Upper lobe of right lung (tissue), 1 donor: ENCODE measurements around the gene SLC35F4. TPM values are rescaled to one million over a fixed set of nuclear protein-coding genes. Genes with fewer than 3 reads are reported as not detected.

ENCODE experiments used
- ATAC-seq: fragments of 200-7000 bp; cut with Tn5 transposase; one replicate; pipeline ENCODE4 v1.9.1; 2020; ENCODE audit warnings: mild to moderate bottlenecking, moderate library complexity
- DNase-seq: peaks from one replicate; pipeline ENCODE4 v3.0.0-alpha.2; 2020
- H3K27ac ChIP-seq: fragments of 200-600 bp; one replicate; pipeline ENCODE4 v1.8.0; 2022
- H3K27me3 ChIP-seq: fragments of 200-600 bp; one replicate; pipeline ENCODE4 v1.8.0; 2022; ENCODE audit warnings: mild to moderate bottlenecking
- H3K36me3 ChIP-seq: fragments of 200-600 bp; one replicate; pipeline ENCODE4 v1.8.0; 2022
- H3K4me1 ChIP-seq: fragments of 200-600 bp; one replicate; pipeline ENCODE4 v1.8.0; 2022
- H3K4me3 ChIP-seq: fragments of 200-600 bp; one replicate; pipeline ENCODE4 v1.8.0; 2022; ENCODE audit warnings: mild to moderate bottlenecking
- H3K9me3 ChIP-seq: fragments of 200-600 bp; one replicate; pipeline ENCODE4 v1.8.0; 2022
- intact Hi-C: fragments of 100-400 bp; cut with DNase I; formaldehyde crosslinking; loops from one replicate; pipeline ENCODE4 v1.11.0; 2022
- total RNA-seq: library from RNA; stranded (reverse); fragmentation: NEBNext Ultra II Directional; extraction: Animal tissue kit (Norgen Biotek cat#: 25700); gene quantifications from one replicate; pipeline ENCODE4 v1.2.1, GENCODE V29; 2021
- TF ChIP-seq, protein P1 (sequence below): fragments of 200-600 bp; IDR thresholded peaks from one replicate; pipeline ENCODE4 v1.8.0; 2022; ENCODE audit warnings: antibody characterized with exemption
- donor health status: DM: no; HTN: yes; CAD: no; lungs with severe emphysema.

SLC35F4 gene
- total RNA-seq, 1 donor from 2014 or later: not detected

DNA sequence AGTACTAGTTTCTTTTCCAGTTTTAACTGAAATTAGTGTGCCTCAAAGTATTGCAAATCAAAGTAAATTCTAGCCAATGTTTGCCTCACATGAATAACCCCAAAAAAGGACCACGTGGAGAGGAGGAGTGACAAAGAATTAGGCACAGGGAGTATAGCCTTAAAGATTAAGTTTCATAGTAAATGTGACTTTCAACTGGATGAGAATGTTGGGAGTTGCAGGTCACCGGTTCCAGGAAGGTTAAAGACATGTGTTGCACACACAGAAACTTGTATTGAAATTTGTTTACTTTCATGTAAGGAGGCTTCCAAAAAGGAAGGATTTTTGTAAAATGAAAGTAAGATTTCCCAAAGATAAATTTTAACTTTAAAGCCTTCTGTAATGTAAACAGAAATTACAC, 283.1 kb downstream of the SLC35F4 start:
- Histone ChIP-seq H3K4me1 (no peaks in the 10 kb centered on the region), H3K36me3 (no peaks in the 10 kb centered on the region), H3K9me3 (no peaks in the 10 kb centered on the region), H3K4me3 (no peak overlapping the region), H3K27me3 (no peaks in the 10 kb centered on the region), H3K27ac (no peak overlapping the region)
- ATAC-seq (no peak), DNase-seq (no peak)
- intact Hi-C loops: no loop called here
- TF ChIP-seq, protein P1, sequence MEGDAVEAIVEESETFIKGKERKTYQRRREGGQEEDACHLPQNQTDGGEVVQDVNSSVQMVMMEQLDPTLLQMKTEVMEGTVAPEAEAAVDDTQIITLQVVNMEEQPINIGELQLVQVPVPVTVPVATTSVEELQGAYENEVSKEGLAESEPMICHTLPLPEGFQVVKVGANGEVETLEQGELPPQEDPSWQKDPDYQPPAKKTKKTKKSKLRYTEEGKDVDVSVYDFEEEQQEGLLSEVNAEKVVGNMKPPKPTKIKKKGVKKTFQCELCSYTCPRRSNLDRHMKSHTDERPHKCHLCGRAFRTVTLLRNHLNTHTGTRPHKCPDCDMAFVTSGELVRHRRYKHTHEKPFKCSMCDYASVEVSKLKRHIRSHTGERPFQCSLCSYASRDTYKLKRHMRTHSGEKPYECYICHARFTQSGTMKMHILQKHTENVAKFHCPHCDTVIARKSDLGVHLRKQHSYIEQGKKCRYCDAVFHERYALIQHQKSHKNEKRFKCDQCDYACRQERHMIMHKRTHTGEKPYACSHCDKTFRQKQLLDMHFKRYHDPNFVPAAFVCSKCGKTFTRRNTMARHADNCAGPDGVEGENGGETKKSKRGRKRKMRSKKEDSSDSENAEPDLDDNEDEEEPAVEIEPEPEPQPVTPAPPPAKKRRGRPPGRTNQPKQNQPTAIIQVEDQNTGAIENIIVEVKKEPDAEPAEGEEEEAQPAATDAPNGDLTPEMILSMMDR: no peak

DNA sequence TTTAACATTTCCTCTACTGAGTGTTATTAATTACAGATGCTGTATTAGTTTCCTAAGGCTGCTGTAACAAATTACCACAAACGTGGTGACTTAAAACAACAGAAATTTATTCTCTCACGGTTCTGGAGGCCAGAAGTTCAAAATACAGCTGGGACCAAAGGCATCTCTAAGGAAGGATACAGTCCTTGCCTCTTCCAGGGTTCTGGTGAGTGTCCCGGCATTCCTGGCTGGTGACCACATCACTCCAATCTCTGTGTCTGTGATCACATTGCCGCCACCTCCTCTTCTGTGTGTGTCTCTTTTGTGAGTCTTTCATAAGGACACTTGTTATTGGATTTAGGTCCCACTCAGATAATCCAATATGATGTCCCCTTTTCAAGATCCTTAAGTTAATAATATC, 287.1 kb downstream of the SLC35F4 start:
- H3K4me1 ChIP-seq: no peaks in the 10 kb centered on the region
- no peak overlapping the region for H3K4me3 ChIP-seq
- TF ChIP-seq, protein P1: no peak
- intact Hi-C loops: no loop called here
- no peaks in the 10 kb centered on the region for H3K27me3 ChIP-seq
- H3K36me3 ChIP-seq: no peaks in the 10 kb centered on the region
- H3K9me3 ChIP-seq: no peaks in the 10 kb centered on the region
- DNase-seq (no peak), ATAC-seq (no peak)
- H3K27ac ChIP-seq: no peak overlapping the region

DNA sequence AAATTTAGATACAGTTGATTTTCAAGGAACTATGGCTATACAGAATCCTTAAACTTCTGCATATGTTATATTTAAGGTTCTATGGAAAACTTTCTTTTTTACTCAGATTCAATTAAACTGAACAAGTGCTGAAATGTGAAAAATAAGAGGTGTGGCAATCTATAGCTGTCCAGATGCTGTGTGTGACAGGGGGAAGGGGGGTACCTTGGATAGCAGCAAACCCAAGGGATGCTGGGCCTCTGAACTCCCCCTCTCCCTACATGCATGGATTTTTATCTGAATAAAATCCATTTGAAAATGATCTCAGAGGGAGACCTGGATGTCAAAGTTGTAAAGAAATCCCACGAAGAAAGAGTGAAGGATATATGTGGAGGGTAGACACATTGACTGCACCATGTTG, 289.4 kb downstream of the SLC35F4 start:
- Histone ChIP-seq H3K27ac (no peak overlapping the region), H3K9me3 (no peaks in the 10 kb centered on the region), H3K36me3 (no peaks in the 10 kb centered on the region), H3K4me3 (no peak overlapping the region), H3K4me1 (no peaks in the 10 kb centered on the region), H3K27me3 (no peaks in the 10 kb centered on the region)
- TF ChIP-seq, protein P1: no peak
- ATAC-seq: no peak
- intact Hi-C loops: no loop called here
- DNase-seq: no peak

GRCh38 chr14:57575482-57575881, 290.4 kb downstream of the SLC35F4 start:
- no peaks in the 10 kb centered on the region for H3K9me3 ChIP-seq
- no peak overlapping the region for H3K27ac ChIP-seq
- intact Hi-C loops: no loop called here
- no peaks in the 10 kb centered on the region for H3K36me3 ChIP-seq
- H3K27me3 ChIP-seq: no peaks in the 10 kb centered on the region
- DNase-seq: no peak
- no peak overlapping the region for H3K4me3 ChIP-seq
- H3K4me1 ChIP-seq: no peaks in the 10 kb centered on the region
- TF ChIP-seq, protein P1: no peak
- no peak for ATAC-seq

- Histone ChIP-seq H3K36me3 (no peaks in the 10 kb centered on the region), H3K27me3 (no peaks in the 10 kb centered on the region), H3K9me3 (no peaks in the 10 kb centered on the region), H3K4me1 (no peaks in the 10 kb centered on the region), H3K4me3 (no peak overlapping the region), H3K27ac (no peak overlapping the region)
- no peak for DNase-seq
- TF ChIP-seq, protein P1: no peak
- ATAC-seq: no peak
- intact Hi-C loops: no loop called here
Observed at GRCh38 chr14:57574617-57575288, 291.1 kb downstream of the SLC35F4 start.

GRCh38 chr14:57573173-57573572, 292.7 kb downstream of the SLC35F4 start:
- intact Hi-C loops: no loop called here
- H3K27me3 ChIP-seq: no peaks in the 10 kb centered on the region
- no peak overlapping the region for H3K4me3 ChIP-seq
- TF ChIP-seq, protein P1: no peak
- H3K36me3 ChIP-seq: no peaks in the 10 kb centered on the region
- ATAC-seq (no peak), DNase-seq (no peak)
- H3K4me1 ChIP-seq: no peaks in the 10 kb centered on the region
- no peaks in the 10 kb centered on the region for H3K9me3 ChIP-seq
- no peak overlapping the region for H3K27ac ChIP-seq
